OCI-LY3 (cell line): ENCODE measurements around the gene GLB1L.

ENCODE experiments used
- CTCF ChIP-seq: fragments of 200-600, 300-600 bp; sonication (generic); IDR thresholded peaks from 2 replicates; pipeline ENCODE4 v1.5.1; 2014; ENCODE audit warnings: antibody characterized with exemption, low read length, low read depth
- EZH2phosphoT487 ChIP-seq: fragments of 200-600 bp; shearing (Covaris generic); IDR thresholded peaks from 2 replicates; pipeline ENCODE4 v1.6.1; 2018; ENCODE audit warnings: antibody characterized with exemption, mixed run types, low read depth

- no peak for TF ChIP-seq CTCF
- no peak for TF ChIP-seq EZH2phosphoT487
Measured at GRCh38 chr2:219261024-219261855, 16.0 kb upstream of the GLB1L start.
